SU-DHL-6 (cell line): ENCODE data around the gene BHMT.

Source experiments
- H2AFZ ChIP-seq: fragments of 200-600 bp; sonication (generic); 2 replicates; pipeline ENCODE4 v1.6.1; 2014; ENCODE audit warnings: low read depth, mild to moderate bottlenecking, moderate library complexity, mixed read lengths, antibody characterized with exemption, low read length; ENCODE audit not compliant: severe bottlenecking
- H3F3A ChIP-seq: fragments of 200-600 bp; shearing (Covaris generic); 2 replicates; pipeline ENCODE4 v1.6.0; 2016; ENCODE audit warnings: antibody characterized with exemption, mild to moderate bottlenecking; ENCODE audit not compliant: insufficient read depth
- H3K27ac ChIP-seq: fragments of 200-600 bp; sonication (generic); 2 replicates; pipeline ENCODE4 v1.5.1; 2016; ENCODE audit warnings: low read depth, mild to moderate bottlenecking, low read length, moderate library complexity, mixed read lengths
- H3K27me3 ChIP-seq: fragments of 200-600 bp; sonication (generic), shearing (Covaris generic); 2 replicates; pipeline ENCODE4 v1.6.0; 2014; ENCODE audit warnings: mild to moderate bottlenecking, low read length
- H3K36me3 ChIP-seq: fragments of 200-600 bp; sonication (generic); 2 replicates; pipeline ENCODE4 v1.6.1; 2014; ENCODE audit warnings: mild to moderate bottlenecking, low read length, mixed read lengths
- H3K4me2 ChIP-seq: fragments of 300-600, 200-600 bp; shearing (Covaris generic), sonication (generic); 2 replicates; pipeline ENCODE4 v1.6.0; 2014; ENCODE audit warnings: low read length, low read depth, mild to moderate bottlenecking; ENCODE audit not compliant: poor library complexity, severe bottlenecking
- H3K4me3 ChIP-seq: fragments of 200-600 bp; sonication (generic); 2 replicates; pipeline ENCODE4 v1.5.1; 2014; ENCODE audit warnings: antibody characterized with exemption, low read length, mild to moderate bottlenecking, mixed read lengths; ENCODE audit not compliant: insufficient read depth, poor library complexity, severe bottlenecking
- H3K79me2 ChIP-seq: fragments of 200-600 bp; sonication (generic); 2 replicates; pipeline ENCODE4 v1.6.1; 2014; ENCODE audit warnings: mild to moderate bottlenecking, low read length, moderate library complexity; ENCODE audit not compliant: insufficient read depth
- H3K9ac ChIP-seq: fragments of 200-600 bp; sonication (generic); 2 replicates; pipeline ENCODE4 v1.7.0; 2014; ENCODE audit warnings: mild to moderate bottlenecking, low read length
- H3K9me2 ChIP-seq: fragments of 200-600 bp; sonication (generic); replicated peaks from 2 replicates; pipeline ENCODE4 v1.6.1; 2014; ENCODE audit warnings: low read length; ENCODE audit not compliant: insufficient read depth
- H3K9me3 ChIP-seq: fragments of 200-600 bp; sonication (generic); 2 replicates; pipeline ENCODE4 v1.6.1; 2014; ENCODE audit warnings: low read length, mixed read lengths; ENCODE audit not compliant: insufficient read depth
- H4K20me1 ChIP-seq: fragments of 200-600 bp; sonication (generic); 2 replicates; pipeline ENCODE4 v1.6.1; 2014; ENCODE audit warnings: low read depth, mild to moderate bottlenecking, antibody characterized with exemption, low read length, moderate library complexity, mixed read lengths
- EZH2phosphoT487 ChIP-seq: fragments of 200-600 bp; sonication (generic), shearing (Covaris generic); conservative IDR thresholded peaks from 2 replicates; pipeline ENCODE4 v1.6.1; 2018; ENCODE audit warnings: mild to moderate bottlenecking, antibody characterized with exemption, low read length, moderate library complexity, mixed read lengths
- TF ChIP-seq, protein P1 (sequence below): fragments of 200-600 bp; sonication (generic); IDR thresholded peaks from one replicate; pipeline ENCODE4 v1.5.1; 2017; ENCODE audit warnings: antibody characterized with exemption, mild to moderate bottlenecking, low read length, moderate library complexity; ENCODE audit not compliant: insufficient read depth, poor library complexity, severe bottlenecking

Gene BHMT

GRCh38 chr5:79143684-79144379 is 32.2 kb downstream of the BHMT start:
- no peaks in the 10 kb centered on the region for H3K9me2 ChIP-seq
- no peaks in the 10 kb centered on the region for H3K36me3 ChIP-seq
- H3K9ac ChIP-seq = no peak overlapping the region
- no peaks in the 10 kb centered on the region for H3K79me2 ChIP-seq
- no peak overlapping the region for H3K27ac ChIP-seq
- no peaks in the 10 kb centered on the region for H3K9me3 ChIP-seq
- no peak overlapping the region for H2AFZ ChIP-seq
- no peaks in the 10 kb centered on the region for H3F3A ChIP-seq
- H3K4me2 ChIP-seq = no peak overlapping the region
- H3K27me3 ChIP-seq = no peaks in the 10 kb centered on the region
- TF ChIP-seq EZH2phosphoT487 = no peak
- TF ChIP-seq, protein P1, sequence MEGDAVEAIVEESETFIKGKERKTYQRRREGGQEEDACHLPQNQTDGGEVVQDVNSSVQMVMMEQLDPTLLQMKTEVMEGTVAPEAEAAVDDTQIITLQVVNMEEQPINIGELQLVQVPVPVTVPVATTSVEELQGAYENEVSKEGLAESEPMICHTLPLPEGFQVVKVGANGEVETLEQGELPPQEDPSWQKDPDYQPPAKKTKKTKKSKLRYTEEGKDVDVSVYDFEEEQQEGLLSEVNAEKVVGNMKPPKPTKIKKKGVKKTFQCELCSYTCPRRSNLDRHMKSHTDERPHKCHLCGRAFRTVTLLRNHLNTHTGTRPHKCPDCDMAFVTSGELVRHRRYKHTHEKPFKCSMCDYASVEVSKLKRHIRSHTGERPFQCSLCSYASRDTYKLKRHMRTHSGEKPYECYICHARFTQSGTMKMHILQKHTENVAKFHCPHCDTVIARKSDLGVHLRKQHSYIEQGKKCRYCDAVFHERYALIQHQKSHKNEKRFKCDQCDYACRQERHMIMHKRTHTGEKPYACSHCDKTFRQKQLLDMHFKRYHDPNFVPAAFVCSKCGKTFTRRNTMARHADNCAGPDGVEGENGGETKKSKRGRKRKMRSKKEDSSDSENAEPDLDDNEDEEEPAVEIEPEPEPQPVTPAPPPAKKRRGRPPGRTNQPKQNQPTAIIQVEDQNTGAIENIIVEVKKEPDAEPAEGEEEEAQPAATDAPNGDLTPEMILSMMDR = no peak
- no peaks in the 10 kb centered on the region for H4K20me1 ChIP-seq
- no peak overlapping the region for H3K4me3 ChIP-seq

DNA sequence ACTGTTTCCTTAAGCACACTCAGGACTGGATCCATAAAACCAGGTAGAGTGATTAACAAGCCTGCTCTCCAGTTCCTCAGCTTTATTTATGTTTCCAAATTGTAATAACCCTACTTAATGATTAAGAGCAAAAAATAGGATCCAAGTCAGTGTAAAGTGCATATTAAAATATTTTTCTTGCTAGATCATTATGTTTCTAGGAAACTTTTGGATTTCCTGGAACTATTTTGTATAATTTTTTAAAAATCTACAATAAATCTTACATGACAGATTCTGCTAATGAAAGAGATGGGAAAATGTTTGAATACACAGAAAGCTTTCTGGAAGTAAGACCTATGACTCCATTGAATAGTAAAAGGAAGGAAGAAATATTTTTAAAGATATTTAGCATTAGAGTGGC is 35.5 kb downstream of the BHMT start:
- Histone ChIP-seq H3K4me3 (no peak overlapping the region), H3K9ac (no peak overlapping the region), H3K79me2 (no peaks in the 10 kb centered on the region), H3K4me2 (no peak overlapping the region), H3F3A (no peaks in the 10 kb centered on the region), H3K9me3 (no peaks in the 10 kb centered on the region), H3K27me3 (no peaks in the 10 kb centered on the region), H4K20me1 (no peaks in the 10 kb centered on the region), H3K27ac (no peak overlapping the region), H2AFZ (no peak overlapping the region), H3K9me2 (no peaks in the 10 kb centered on the region), H3K36me3 (no peaks in the 10 kb centered on the region)
- TF ChIP-seq, protein P1 = no peak

GRCh38 chr5:79149433-79149832 is 37.8 kb downstream of the BHMT start:
- no peaks in the 10 kb centered on the region for H3K79me2 ChIP-seq
- TF ChIP-seq, protein P1 = no peak
- TF ChIP-seq EZH2phosphoT487 = no peak

More at GRCh38 chr5:79149433-79149832, 37.8 kb downstream of the BHMT start:
- no peaks in the 10 kb centered on the region for H3K9me2 ChIP-seq
- no peaks in the 10 kb centered on the region for H4K20me1 ChIP-seq
- H3K4me3 ChIP-seq = no peak overlapping the region
- H3K9me3 ChIP-seq = no peaks in the 10 kb centered on the region
- H3K4me2 ChIP-seq = no peak overlapping the region
- no peak overlapping the region for H2AFZ ChIP-seq
- no peak overlapping the region for H3K9ac ChIP-seq
- H3K27me3 ChIP-seq = no peaks in the 10 kb centered on the region
- no peak overlapping the region for H3K27ac ChIP-seq
- no peaks in the 10 kb centered on the region for H3F3A ChIP-seq
- H3K36me3 ChIP-seq = no peaks in the 10 kb centered on the region
